Left colon (tissue), 2 donors: Measurements from ENCODE around the gene PRAF2. TPM values are rescaled to one million over a fixed set of nuclear protein-coding genes. Genes with fewer than 3 reads are reported as not detected.

ENCODE experiments used
- ATAC-seq: fragments of 200-7000 bp; cut with Tn5 transposase; one replicate; pipeline ENCODE4 v1.9.1; 2020; ENCODE audit warnings: mild to moderate bottlenecking, moderate library complexity
- DNase-seq, 2 donors: peaks; one replicate each; pipeline ENCODE4 v3.0.0-alpha.2; 2020
- intact Hi-C, 2 donors: fragments of 100-400 bp; cut with DNase I in 1 of 2; cut with micrococcal nuclease in 1 of 2; formaldehyde crosslinking; loops; one replicate each; pipeline versions ENCODE4 v1.11.2 to v1.14.0; 2022; cut with DNase I, micrococcal nuclease
- total RNA-seq, 2 donors: library from RNA; stranded (reverse); fragmentation: NEBNext Ultra II Directional; extraction: Animal tissue kit (Norgen Biotek cat#: 25700); gene quantifications; one replicate each; pipeline ENCODE4 v1.2.1, GENCODE V29; 2021
- donor health status: DM: no; HTN: no; CAD: no.
- donor health status: DM: yes; HTN: yes; CAD: no.

PRAF2 gene
- total RNA-seq, 2 donors from 2014 or later: 4.2 to 5.9 TPM

GRCh38 chrX:49054073-49054762, 19.6 kb downstream of the PRAF2 start:
- no peak for DNase-seq
- intact Hi-C loops: no loop called here
- no peak for ATAC-seq

DNA sequence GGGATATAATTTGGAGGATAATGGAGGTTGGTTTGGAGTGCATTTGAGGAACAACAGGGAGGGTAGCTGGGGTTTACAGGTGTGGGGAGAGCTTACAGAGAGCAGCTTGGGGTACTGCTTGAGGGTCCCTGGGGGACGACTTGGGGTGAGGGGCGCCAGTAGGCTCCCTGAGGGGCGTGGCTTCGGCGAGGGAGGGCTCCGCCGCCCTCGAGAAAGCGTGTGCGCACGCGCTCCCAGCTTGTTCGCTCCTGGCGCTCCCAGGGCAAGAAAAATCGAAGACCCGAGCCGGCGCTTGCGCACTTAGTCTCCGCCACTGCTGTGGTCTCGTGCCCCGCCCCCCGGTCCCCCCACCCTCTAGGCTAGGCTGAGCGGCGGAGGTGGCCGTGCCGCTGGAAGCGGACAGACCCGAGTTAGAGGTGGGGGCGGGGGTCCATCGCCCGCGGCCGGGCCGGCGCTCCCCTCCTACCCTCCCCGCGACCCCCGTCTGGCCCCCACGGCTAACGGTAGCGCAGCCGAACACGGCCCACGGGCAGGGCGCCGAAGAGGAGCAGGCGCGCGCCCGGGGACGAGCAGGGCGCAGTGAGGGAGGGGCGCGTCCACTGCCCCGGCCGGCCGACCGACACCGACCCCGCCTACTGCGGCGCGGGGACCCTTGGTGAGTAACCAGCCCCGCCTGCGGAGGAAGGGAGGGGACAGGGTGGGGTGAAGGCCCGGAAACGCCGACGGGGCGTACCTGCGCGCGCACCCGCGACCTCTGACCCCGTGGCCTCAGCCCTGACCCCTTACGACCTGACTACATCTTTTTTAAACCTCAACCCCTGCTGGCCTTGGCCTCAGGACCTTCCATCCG, 20.4 kb downstream of the PRAF2 start:
- ATAC-seq (peak; percentile 86), DNase-seq (peak in 1 of 2 donors; percentile 67)
- intact Hi-C loops: no loop called here

- DNase-seq (no peak), ATAC-seq (no peak)
- intact Hi-C loops: no loop called here
Observed at GRCh38 chrX:49043987-49044281, 29.9 kb downstream of the PRAF2 start.

GRCh38 chrX:49043220-49043986, 30.4 kb downstream of the PRAF2 start, which contains the start of gene TFE3:
TFE3 (minus strand) TSS chrX:49043357; CDS start chrX:49043226, 131 bp downstream.
- ATAC-seq (peak; percentile 87), DNase-seq (peak; percentile 97 to 98)
- intact Hi-C loops: no loop called here

GRCh38 chrX:49042581-49043219, 31.1 kb downstream of the PRAF2 start:
- DNase-seq (no peak), ATAC-seq (no peak)
- intact Hi-C loops: no loop called here

DNA sequence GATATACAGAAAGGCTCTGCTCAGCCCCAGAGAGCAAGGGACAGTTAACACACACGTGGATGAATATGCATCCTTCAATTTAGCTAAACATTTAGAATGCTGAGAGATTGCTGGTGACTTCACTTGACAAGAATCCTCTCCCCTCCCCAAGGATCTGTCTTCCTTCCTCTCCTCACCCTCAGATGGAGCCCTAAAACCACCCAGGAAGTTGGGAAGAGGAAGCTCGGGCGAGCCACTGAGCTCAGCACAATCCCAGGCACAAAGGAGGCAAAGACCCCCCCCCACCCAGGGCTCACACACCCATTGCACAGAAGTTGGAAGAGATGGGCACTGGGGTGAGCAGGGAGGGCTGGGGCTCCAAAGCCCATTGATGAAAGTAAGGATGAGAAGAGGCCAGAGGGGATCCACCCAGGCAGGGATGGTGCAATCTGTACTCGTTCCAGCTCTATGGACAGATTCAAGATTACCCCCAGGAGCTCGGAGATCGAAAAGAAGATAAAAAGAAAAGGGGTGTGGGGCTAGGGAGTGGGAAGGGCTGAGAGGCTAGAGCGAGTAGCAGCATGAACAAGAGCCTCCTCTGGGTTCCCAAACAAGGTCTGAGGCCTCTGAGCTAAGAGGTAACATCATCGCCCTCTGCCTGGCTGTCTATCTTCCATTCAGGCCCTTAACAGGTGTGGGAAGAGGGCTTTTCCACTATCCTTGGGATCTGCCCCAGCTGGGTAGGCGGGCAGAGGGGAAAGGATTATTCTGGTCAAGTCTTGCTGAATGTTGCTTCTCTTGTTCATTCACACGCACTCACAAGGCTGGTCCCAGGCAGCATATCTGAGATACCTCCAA, 31.8 kb downstream of the PRAF2 start:
- intact Hi-C loops: no loop called here
- no peak for DNase-seq
- no peak for ATAC-seq

DNA sequence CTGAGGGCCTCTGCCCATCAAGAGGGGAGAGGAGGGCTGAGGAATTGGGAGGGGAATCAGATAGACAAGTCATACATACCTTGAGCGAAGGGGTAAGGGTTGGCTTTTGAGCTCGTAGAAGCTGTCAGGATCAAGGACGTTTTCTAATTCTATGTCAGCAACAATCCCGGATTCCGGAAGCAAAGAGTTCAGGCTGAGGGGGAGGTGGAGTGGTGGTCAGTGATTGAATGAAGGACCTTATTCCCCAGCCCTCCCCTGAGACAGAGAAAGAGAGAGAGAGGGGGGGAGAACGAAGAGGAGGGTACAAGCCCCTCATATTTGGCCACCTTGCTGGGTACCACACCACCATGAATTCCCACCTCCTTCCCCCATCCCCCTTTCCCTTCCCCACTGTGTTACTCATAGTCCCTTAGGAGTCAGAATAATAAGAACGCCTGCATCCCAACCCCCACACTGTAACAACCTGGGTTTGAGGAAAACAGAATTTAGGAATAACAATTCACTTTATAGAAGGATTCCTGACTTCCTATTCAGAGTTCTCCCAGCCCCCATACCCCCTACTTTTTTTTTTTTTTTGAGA, 33.3 kb downstream of the PRAF2 start:
- no peak for DNase-seq
- no peak for ATAC-seq
- intact Hi-C loops: no loop called here

DNA sequence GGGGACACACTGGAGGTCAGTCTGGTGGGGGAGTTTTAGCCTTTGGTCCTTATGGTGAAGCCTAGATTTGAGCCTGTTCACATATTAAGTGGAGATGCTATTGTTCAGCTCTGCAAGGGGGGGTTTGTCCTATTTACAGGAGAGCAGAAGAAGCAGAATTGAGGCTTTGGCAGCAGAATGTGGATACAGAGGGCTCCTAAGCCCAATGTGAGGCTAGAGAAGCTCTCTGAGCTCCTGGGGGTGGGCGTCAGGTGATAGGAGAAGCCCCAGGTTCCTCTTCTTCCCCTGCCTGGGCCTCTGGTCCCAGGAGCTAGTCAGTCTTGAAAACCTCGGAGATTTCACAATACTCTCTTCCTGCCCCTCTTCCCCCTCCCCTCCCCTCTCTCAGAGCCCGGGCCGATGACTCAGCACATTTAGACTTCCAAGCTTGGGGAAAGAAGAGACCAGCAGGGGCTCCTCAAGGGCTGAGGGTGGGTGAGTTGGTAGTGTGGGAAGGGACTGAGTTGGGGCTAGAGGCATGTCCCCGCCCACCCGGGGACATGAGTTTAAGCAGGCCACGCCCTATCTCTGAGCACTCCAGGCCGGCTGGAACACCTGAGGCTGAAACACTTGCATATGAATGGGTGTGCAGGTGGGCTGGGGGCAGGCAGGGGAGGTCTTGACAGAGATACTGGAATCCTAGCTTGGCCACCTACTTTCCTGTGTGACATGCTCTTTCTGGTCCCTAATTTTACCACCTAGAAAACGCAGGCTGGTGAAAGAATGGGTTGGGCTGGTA, 34.0 kb downstream of the PRAF2 start:
- intact Hi-C loops: no loop called here
- DNase-seq (peak; percentile 44 to 76), ATAC-seq (no peak)

GRCh38 chrX:49037883-49038475, 35.8 kb downstream of the PRAF2 start:
- intact Hi-C loops: no loop called here
- no peak for DNase-seq
- no peak for ATAC-seq

DNA sequence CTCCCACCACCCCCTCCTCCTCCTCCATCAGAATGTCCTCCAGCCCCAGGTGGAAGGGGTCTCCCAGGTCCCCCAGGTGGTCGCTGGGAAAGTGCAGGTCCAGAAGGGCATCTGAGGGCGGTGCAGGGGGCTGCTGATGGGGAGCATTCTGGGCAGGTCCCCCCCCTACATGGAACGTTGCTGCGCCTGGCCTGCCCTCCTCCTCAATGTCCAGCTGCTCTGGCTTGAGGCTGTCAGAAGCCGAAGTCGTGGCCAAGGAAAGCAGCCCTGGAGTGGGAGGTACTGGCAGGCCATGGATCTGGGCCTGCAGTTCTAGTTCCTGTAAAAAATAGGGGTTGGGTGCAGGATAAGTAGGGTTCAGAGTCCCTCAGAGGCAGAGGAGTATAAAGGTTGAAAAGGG, 43.5 kb downstream of the PRAF2 start:
- DNase-seq (no peak), ATAC-seq (peak; percentile 26)
- intact Hi-C loops: no loop called here

GRCh38 chrX:49029876-49030275, 43.9 kb downstream of the PRAF2 start:
- peak; percentile 97 for ATAC-seq
- intact Hi-C loops: no loop called here
- DNase-seq: peak; percentile 72 to 86

Other genes starting within 250 kb of the PRAF2 start
- not detected for gene ERAS, start 247.5 kb downstream of the PRAF2 start, total RNA-seq
- gene PCSK1N, start 238.4 kb downstream of the PRAF2 start, total RNA-seq: 10 to 100 TPM in 1 of 2 donors, 1 to 10 TPM in 1; 8.8 to 21.4 TPM
- gene TIMM17B, start 176.2 kb downstream of the PRAF2 start, total RNA-seq: 10 to 100 TPM; 44.6 to 46.7 TPM
- 10 to 100 TPM; 68.8 to 70.5 TPM for gene PQBP1, start 176.1 kb downstream of the PRAF2 start, total RNA-seq
- 10 to 100 TPM; 50.0 to 60.6 TPM for gene SLC35A2, start 162.4 kb downstream of the PRAF2 start, total RNA-seq
- gene PIM2, start 155.0 kb downstream of the PRAF2 start, total RNA-seq: 10 to 100 TPM; 11.6 to 20.4 TPM
- gene OTUD5, start 116.4 kb downstream of the PRAF2 start, total RNA-seq: 10 to 100 TPM; 37.2 to 44.2 TPM
- gene KCND1, start 102.2 kb downstream of the PRAF2 start, total RNA-seq: under 1 TPM; 0.61 to 0.76 TPM
- gene GRIPAP1, start 71.7 kb downstream of the PRAF2 start, total RNA-seq: 10 to 100 TPM; 37.1 to 45.0 TPM
- 10 to 100 TPM; 23.2 to 26.6 TPM for gene TFE3, start 30.6 kb downstream of the PRAF2 start, total RNA-seq
- gene CCDC120, start 15.0 kb downstream of the PRAF2 start, total RNA-seq: 10 to 100 TPM; 15.0 to 15.7 TPM
- gene WDR45, start 5.9 kb upstream of the PRAF2 start, total RNA-seq: 10 to 100 TPM; 39.7 to 57.7 TPM
- 10 to 100 TPM; 21.7 to 23.8 TPM for gene GPKOW, start 49.7 kb upstream of the PRAF2 start, total RNA-seq
- gene MAGIX, start 88.8 kb upstream of the PRAF2 start, total RNA-seq: 10 to 100 TPM; 13.9 to 15.7 TPM
- 100 to 1,000 TPM; 140 to 142 TPM for gene PLP2, start 97.9 kb upstream of the PRAF2 start, total RNA-seq
- gene PRICKLE3, start 112.4 kb upstream of the PRAF2 start, total RNA-seq: 10 to 100 TPM; 11.5 to 15.1 TPM
- gene SYP, start 126.2 kb upstream of the PRAF2 start, total RNA-seq: 1 to 10 TPM; 4.6 to 6.9 TPM
- 1 to 10 TPM in 1 of 2 donors, under 1 TPM in 1; 0.70 to 2.0 TPM for gene CACNA1F, start 159.3 kb upstream of the PRAF2 start, total RNA-seq
- 10 to 100 TPM; 14.3 to 16.9 TPM for gene CCDC22, start 161.5 kb upstream of the PRAF2 start, total RNA-seq
- gene FOXP3, start 190.7 kb upstream of the PRAF2 start, total RNA-seq: under 1 TPM in 1 of 2 donors, not detected in 1; 0.14 TPM
- gene PPP1R3F, start 195.8 kb upstream of the PRAF2 start, total RNA-seq: 1 to 10 TPM; 1.9 to 2.5 TPM
- not detected for gene GAGE10, start 229.6 kb upstream of the PRAF2 start, total RNA-seq
- not detected for gene GAGE12J, start 248.0 kb upstream of the PRAF2 start, total RNA-seq